Measurements from ENCODE around the gene ALDH1A2.
"Not testable (repeated sequence)": the region's sequence is repeated elsewhere in the genome, so short reads cannot be mapped to it uniquely, and the experiment has no call there.

ALDH1A2 gene

GRCh38 chr15:58086491-58086890 lies 21.0 kb upstream of the ALDH1A2 start:
- Histone ChIP-seq H3K27ac (ENCODE audit: low read length) (no peak overlapping the region), H3K4me1 (ENCODE audit: low read length) (no peaks in the 10 kb centered on the region), H3K9ac (ENCODE audit: low read length) (no peak overlapping the region), H4K20me1 (ENCODE audit: insufficient read depth, low read length) (no peaks in the 10 kb centered on the region), H2AFZ (ENCODE audit: low read depth, low read length) (no peak overlapping the region), H3K79me2 (ENCODE audit: low read length) (no peaks in the 10 kb centered on the region), H3K36me3 (replicated peaks; ENCODE audit: low read depth, low read length) (no peaks in the 10 kb centered on the region), H3K4me2 (ENCODE audit: low read length) (no peak overlapping the region), H3K27me3 (ENCODE audit: low read depth, low read length) (peaks cover 8% of the 10 kb centered on the region; the same call in 1 of the 2 replicates), H3K4me3 (ENCODE audit: low read length) (no peak overlapping the region), H3K9me3 (ENCODE audit: insufficient read depth, low read length) (no peaks in the 10 kb centered on the region)
- TF ChIP-seq, protein P1, sequence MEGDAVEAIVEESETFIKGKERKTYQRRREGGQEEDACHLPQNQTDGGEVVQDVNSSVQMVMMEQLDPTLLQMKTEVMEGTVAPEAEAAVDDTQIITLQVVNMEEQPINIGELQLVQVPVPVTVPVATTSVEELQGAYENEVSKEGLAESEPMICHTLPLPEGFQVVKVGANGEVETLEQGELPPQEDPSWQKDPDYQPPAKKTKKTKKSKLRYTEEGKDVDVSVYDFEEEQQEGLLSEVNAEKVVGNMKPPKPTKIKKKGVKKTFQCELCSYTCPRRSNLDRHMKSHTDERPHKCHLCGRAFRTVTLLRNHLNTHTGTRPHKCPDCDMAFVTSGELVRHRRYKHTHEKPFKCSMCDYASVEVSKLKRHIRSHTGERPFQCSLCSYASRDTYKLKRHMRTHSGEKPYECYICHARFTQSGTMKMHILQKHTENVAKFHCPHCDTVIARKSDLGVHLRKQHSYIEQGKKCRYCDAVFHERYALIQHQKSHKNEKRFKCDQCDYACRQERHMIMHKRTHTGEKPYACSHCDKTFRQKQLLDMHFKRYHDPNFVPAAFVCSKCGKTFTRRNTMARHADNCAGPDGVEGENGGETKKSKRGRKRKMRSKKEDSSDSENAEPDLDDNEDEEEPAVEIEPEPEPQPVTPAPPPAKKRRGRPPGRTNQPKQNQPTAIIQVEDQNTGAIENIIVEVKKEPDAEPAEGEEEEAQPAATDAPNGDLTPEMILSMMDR (IDR thresholded peaks at IDR 0.05; ENCODE audit: low read depth, low read length): no peak
- no peak for TF ChIP-seq EZH2phosphoT487 (IDR thresholded peaks at IDR 0.05; ENCODE audit: low read depth)

DNA sequence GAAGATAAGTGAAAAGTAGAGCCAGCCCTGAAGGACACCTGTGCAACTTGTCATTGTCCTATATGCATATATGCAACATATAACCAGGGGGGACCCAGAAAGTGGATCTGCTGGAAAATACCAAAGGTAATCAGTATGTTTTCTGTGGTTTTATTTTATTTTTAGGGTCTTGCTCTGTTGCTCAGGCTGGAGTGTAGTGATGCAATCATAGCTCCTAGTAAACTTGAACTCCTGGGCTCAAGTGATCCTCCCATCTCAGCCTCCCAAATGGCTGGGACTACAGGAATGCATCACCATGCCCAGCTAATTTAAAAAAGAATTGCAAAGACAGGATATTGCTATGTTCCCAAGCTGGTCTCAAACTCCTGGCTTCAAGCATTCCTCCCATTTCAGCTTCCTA lies 18.0 kb upstream of the ALDH1A2 start:
- TF ChIP-seq EZH2phosphoT487 (IDR thresholded peaks at IDR 0.05; ENCODE audit: low read depth): no peak
- TF ChIP-seq, protein P1 (IDR thresholded peaks at IDR 0.05; ENCODE audit: low read depth, low read length): no peak
- H3K4me1 ChIP-seq (ENCODE audit: low read length): no peaks in the 10 kb centered on the region
- no peaks in the 10 kb centered on the region for H3K36me3 ChIP-seq (replicated peaks; ENCODE audit: low read depth, low read length)
- no peak overlapping the region for H3K4me3 ChIP-seq (ENCODE audit: low read length)
- no peak overlapping the region for H3K27ac ChIP-seq (ENCODE audit: low read length)
- H3K9me3 ChIP-seq (ENCODE audit: insufficient read depth, low read length): no peaks in the 10 kb centered on the region
- no peak overlapping the region for H3K4me2 ChIP-seq (ENCODE audit: low read length)
- H3K27me3 ChIP-seq (ENCODE audit: low read depth, low read length): peaks cover 3% of the 10 kb centered on the region; the same call in 1 of the 2 replicates
- H4K20me1 ChIP-seq (ENCODE audit: insufficient read depth, low read length): no peaks in the 10 kb centered on the region
- H3K79me2 ChIP-seq (ENCODE audit: low read length): no peaks in the 10 kb centered on the region
- no peak overlapping the region for H2AFZ ChIP-seq (ENCODE audit: low read depth, low read length)
- no peak overlapping the region for H3K9ac ChIP-seq (ENCODE audit: low read length)

GRCh38 chr15:58081891-58082290 lies 16.4 kb upstream of the ALDH1A2 start:
- Histone ChIP-seq H3K4me3 (ENCODE audit: low read length) (no peak overlapping the region), H3K4me2 (ENCODE audit: low read length) (no peak overlapping the region), H3K36me3 (replicated peaks; ENCODE audit: low read depth, low read length) (no peaks in the 10 kb centered on the region), H3K9me3 (ENCODE audit: insufficient read depth, low read length) (no peaks in the 10 kb centered on the region), H3K27ac (ENCODE audit: low read length) (no peak overlapping the region), H3K79me2 (ENCODE audit: low read length) (no peaks in the 10 kb centered on the region), H3K27me3 (ENCODE audit: low read depth, low read length) (no peaks in the 10 kb centered on the region), H4K20me1 (ENCODE audit: insufficient read depth, low read length) (no peaks in the 10 kb centered on the region), H3K4me1 (ENCODE audit: low read length) (no peaks in the 10 kb centered on the region), H2AFZ (ENCODE audit: low read depth, low read length) (no peak overlapping the region), H3K9ac (ENCODE audit: low read length) (no peak overlapping the region)
- TF ChIP-seq EZH2phosphoT487 (IDR thresholded peaks at IDR 0.05; ENCODE audit: low read depth): no peak
- TF ChIP-seq, protein P1 (IDR thresholded peaks at IDR 0.05; ENCODE audit: low read depth, low read length): no peak

DNA sequence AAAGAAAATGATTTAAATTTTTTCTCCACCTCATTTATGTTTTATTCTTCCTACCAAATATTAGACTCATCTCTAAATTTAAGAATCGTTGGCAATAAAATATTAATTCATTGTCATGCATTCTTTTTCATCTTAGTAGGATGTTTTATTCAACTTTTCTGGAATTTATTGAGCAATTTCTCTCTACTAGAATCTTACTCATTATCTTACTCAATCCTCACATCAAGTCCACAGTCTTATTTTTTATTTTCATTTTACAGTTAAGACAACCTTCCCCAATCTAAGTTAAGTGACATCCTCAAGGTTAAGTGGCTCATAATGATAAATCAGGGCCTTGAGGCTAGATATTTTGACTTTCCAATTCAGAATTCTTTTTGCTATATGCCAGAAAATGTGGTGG lies 15.9 kb upstream of the ALDH1A2 start:
- Histone ChIP-seq H3K36me3 (replicated peaks; ENCODE audit: low read depth, low read length) (no peaks in the 10 kb centered on the region), H3K4me2 (ENCODE audit: low read length) (no peak overlapping the region), H3K9me3 (ENCODE audit: insufficient read depth, low read length) (no peaks in the 10 kb centered on the region), H2AFZ (ENCODE audit: low read depth, low read length) (no peak overlapping the region), H3K27me3 (ENCODE audit: low read depth, low read length) (no peaks in the 10 kb centered on the region), H3K27ac (ENCODE audit: low read length) (no peak overlapping the region), H4K20me1 (ENCODE audit: insufficient read depth, low read length) (no peaks in the 10 kb centered on the region), H3K9ac (ENCODE audit: low read length) (no peak overlapping the region), H3K4me3 (ENCODE audit: low read length) (no peak overlapping the region), H3K79me2 (ENCODE audit: low read length) (no peaks in the 10 kb centered on the region), H3K4me1 (ENCODE audit: low read length) (no peaks in the 10 kb centered on the region)
- no peak for TF ChIP-seq EZH2phosphoT487 (IDR thresholded peaks at IDR 0.05; ENCODE audit: low read depth)
- TF ChIP-seq, protein P1 (IDR thresholded peaks at IDR 0.05; ENCODE audit: low read depth, low read length): no peak

GRCh38 chr15:58080959-58081358 lies 15.4 kb upstream of the ALDH1A2 start:
- not testable (repeated sequence) for H3K79me2 ChIP-seq (ENCODE audit: low read length); H2AFZ ChIP-seq (ENCODE audit: low read depth, low read length); H3K9ac ChIP-seq (ENCODE audit: low read length); H3K4me1 ChIP-seq (ENCODE audit: low read length); H3K4me2 ChIP-seq (ENCODE audit: low read length); H3K9me3 ChIP-seq (ENCODE audit: insufficient read depth, low read length); H3K27ac ChIP-seq (ENCODE audit: low read length); H3K4me3 ChIP-seq (ENCODE audit: low read length); H3K36me3 ChIP-seq (replicated peaks; ENCODE audit: low read depth, low read length); H3K27me3 ChIP-seq (ENCODE audit: low read depth, low read length); H4K20me1 ChIP-seq (ENCODE audit: insufficient read depth, low read length)

Measured in OCI-LY3 (cell line).